ENCODE measurements around the gene PPP1R7. TPM values are rescaled to one million over a fixed set of nuclear protein-coding genes. Genes with fewer than 3 reads are reported as not detected.

The PPP1R7 gene
- 10 to 100 TPM; 40.0 to 40.6 TPM for total RNA-seq

GRCh38 chr2:241149925-241150659 is at the start of gene PPP1R7:
Gene PPP1R7, plus strand, starts transcription at chr2:241150467. Its CDS starts 29 bp downstream, at chr2:241150496.

GRCh38 chr2:241102239-241102803 is 47.9 kb upstream of the PPP1R7 start, which contains the start of gene MTERF4:
Gene MTERF4, minus strand, starts transcription at chr2:241102287. Its CDS starts 14 bp downstream, at chr2:241102273.

GRCh38 chr2:241148891-241149674 is 1.2 kb upstream of the PPP1R7 start, which contains the start of gene PASK:
Gene PASK, minus strand, starts transcription at chr2:241149472. Its CDS starts 6,440 bp downstream, at chr2:241143032.

GRCh38 chr2:241188361-241189092 is 38.3 kb downstream of the PPP1R7 start, which contains the start of gene ANO7:
Gene ANO7, plus strand, starts transcription at chr2:241188677. Its CDS starts 1,387 bp downstream, at chr2:241190064.

Small RNA genes lying within 50 kb of the gene (small RNA-seq; reads per million reads assigned to genes)
- 0 reads per million in 2 donors for gene AC005237.2

Other genes with a start within 250 kb of the PPP1R7 start
- gene CROCC2, start 244.1 kb upstream of the PPP1R7 start, total RNA-seq = under 1 TPM; under 0.01 TPM
- 1 to 10 TPM; 4.8 to 6.7 TPM for gene SNED1, start 151.8 kb upstream of the PPP1R7 start, total RNA-seq
- 10 to 100 TPM; 19.3 to 22.0 TPM for gene MTERF4, start 48.2 kb upstream of the PPP1R7 start, total RNA-seq
- 10 to 100 TPM in 1 of 2 donors, 1 to 10 TPM in 1; 7.2 to 11.0 TPM for gene PASK, start 995 bp upstream of the PPP1R7 start, total RNA-seq
- under 1 TPM; 0.33 to 0.34 TPM for gene ANO7, start 38.2 kb downstream of the PPP1R7 start, total RNA-seq
- 100 to 1,000 TPM; 369 to 530 TPM for gene HDLBP, start 165.2 kb downstream of the PPP1R7 start, total RNA-seq
- gene SEPTIN2, start 165.5 kb downstream of the PPP1R7 start, total RNA-seq = 100 to 1,000 TPM; 231 to 264 TPM
- 100 to 1,000 TPM; 216 to 323 TPM for gene FARP2, start 205.8 kb downstream of the PPP1R7 start, total RNA-seq